Measurements from ENCODE around the gene CCDC57. TPM values are rescaled to one million over a fixed set of nuclear protein-coding genes. Genes with fewer than 3 reads are reported as not detected.
A peak's percentile ranks its signal among the peaks of the same experiment; 100 is the strongest.

The CCDC57 gene
- total RNA-seq, 1 donor = 21.0 TPM

DNA sequence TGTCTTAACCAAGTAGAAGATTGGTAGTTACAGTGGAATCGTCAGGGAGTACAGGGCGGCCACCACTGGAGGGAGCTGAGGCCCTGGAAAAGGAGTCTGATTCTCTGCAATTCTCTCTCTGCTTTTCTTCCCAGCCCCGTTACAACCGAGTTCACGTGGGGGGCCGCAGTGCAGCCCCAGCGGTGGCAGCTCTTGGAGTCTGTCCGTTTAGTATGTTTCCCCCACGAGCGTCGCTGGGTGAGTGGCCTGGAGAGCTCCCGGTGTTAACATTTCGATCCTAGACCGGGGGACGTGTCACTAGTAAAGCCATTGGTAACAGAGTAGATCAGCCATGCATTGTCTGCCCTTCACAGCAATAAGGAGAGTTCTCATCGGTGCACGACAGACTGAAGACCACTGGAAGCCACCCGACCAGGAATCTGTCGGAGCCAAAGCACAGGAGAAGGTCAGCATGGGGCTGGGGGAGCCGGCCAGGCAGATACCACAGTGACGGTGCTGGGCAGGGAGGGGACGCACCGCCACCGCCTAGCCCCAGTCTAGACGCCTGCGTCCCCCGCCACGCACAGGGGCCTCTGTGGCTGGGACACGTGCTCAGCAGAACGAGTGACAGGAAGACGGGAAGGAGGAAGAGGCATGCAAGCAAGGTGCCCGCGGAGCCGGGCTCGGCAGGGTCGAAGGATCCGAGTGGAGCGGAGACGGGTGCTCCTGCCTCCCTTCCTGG, 31.9 kb upstream of the CCDC57 start:
- peaks cover 82% of the 10 kb centered on the region for H3K36me3 ChIP-seq (ENCODE audit: insufficient read depth, low read length)
- DNase-seq (ENCODE audit: insufficient read length, low spot score, missing footprints) = peak; percentile 96

DNA sequence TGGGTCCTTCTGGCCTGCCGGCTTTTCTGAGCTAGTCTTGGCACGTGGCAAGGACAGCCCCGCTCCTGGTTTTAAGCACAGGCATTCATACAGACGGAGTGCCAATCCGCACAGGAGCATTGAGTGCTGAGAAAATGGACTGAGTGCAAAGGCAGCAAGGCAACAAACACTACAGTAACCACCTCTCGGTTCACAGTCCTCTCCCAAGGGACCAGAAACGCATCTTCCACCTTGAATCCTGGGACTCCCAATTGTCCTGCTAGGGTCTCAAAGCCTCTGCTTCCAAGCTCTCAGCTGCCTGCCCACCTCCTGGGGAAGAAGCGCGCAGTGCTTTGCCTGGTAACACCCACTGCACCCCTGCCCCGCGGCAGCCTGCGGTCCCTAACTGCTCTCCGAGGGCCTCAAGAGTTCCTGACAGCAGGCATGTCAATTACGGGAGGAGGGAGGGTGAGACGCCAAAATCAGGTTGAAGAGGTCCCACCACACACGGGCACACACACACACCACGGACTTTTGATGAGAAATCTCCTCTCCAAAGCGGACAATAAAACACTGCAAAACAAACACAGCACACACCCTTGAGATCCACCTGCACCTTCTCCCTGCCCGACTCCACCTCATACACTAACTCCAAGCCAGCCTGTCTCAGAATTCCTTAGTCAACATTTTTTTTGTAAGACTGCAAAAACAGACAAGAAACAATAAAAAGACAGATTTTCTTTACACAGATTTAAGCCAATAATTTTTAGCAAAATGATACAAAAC, 31.2 kb upstream of the CCDC57 start:
- Histone ChIP-seq H3K4me1 (ENCODE audit: insufficient read depth, low read length) (peaks cover 44% of the 10 kb centered on the region), H3K36me3 (ENCODE audit: insufficient read depth, low read length) (peaks cover 77% of the 10 kb centered on the region)

More for the DNA sequence above, 31.9 kb upstream of the CCDC57 start:
- Histone ChIP-seq H3K4me2 (ENCODE audit: insufficient read depth, low read length) (no peak overlapping the region), H2AFZ (ENCODE audit: low read length) (no peak overlapping the region), H3K4me1 (ENCODE audit: insufficient read depth, low read length) (peaks cover 44% of the 10 kb centered on the region), H3K79me2 (ENCODE audit: insufficient read depth, low read length) (peaks cover 59% of the 10 kb centered on the region), H3K27me3 (ENCODE audit: insufficient read depth, low read length) (no peaks in the 10 kb centered on the region), H3K27ac (ENCODE audit: low read depth, low read length) (no peak overlapping the region), H3K4me3 (ENCODE audit: insufficient read depth, low read length) (no peak overlapping the region), H3K9me3 (ENCODE audit: low read depth, low read length) (no peaks in the 10 kb centered on the region), H4K20me1 (ENCODE audit: insufficient read depth, low read length) (peaks cover 94% of the 10 kb centered on the region)
- TF ChIP-seq, protein P1, sequence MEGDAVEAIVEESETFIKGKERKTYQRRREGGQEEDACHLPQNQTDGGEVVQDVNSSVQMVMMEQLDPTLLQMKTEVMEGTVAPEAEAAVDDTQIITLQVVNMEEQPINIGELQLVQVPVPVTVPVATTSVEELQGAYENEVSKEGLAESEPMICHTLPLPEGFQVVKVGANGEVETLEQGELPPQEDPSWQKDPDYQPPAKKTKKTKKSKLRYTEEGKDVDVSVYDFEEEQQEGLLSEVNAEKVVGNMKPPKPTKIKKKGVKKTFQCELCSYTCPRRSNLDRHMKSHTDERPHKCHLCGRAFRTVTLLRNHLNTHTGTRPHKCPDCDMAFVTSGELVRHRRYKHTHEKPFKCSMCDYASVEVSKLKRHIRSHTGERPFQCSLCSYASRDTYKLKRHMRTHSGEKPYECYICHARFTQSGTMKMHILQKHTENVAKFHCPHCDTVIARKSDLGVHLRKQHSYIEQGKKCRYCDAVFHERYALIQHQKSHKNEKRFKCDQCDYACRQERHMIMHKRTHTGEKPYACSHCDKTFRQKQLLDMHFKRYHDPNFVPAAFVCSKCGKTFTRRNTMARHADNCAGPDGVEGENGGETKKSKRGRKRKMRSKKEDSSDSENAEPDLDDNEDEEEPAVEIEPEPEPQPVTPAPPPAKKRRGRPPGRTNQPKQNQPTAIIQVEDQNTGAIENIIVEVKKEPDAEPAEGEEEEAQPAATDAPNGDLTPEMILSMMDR (IDR thresholded peaks at IDR 0.05; ENCODE audit: extremely low read depth, low read depth, low read length) = peak; percentile 55

GRCh38 chr17:82242977-82243647, 30.5 kb upstream of the CCDC57 start:
- Histone ChIP-seq H3K4me2 (ENCODE audit: insufficient read depth, low read length) (no peak overlapping the region), H3K27ac (ENCODE audit: low read depth, low read length) (peak overlapping the region; percentile 24), H3K36me3 (ENCODE audit: insufficient read depth, low read length) (peaks cover 77% of the 10 kb centered on the region), H4K20me1 (ENCODE audit: insufficient read depth, low read length) (peaks cover 98% of the 10 kb centered on the region), H3K9me3 (ENCODE audit: low read depth, low read length) (no peaks in the 10 kb centered on the region), H3K27me3 (ENCODE audit: insufficient read depth, low read length) (no peaks in the 10 kb centered on the region), H3K79me2 (ENCODE audit: insufficient read depth, low read length) (peaks cover 60% of the 10 kb centered on the region), H3K4me1 (ENCODE audit: insufficient read depth, low read length) (peaks cover 50% of the 10 kb centered on the region), H2AFZ (ENCODE audit: low read length) (no peak overlapping the region), H3K4me3 (ENCODE audit: insufficient read depth, low read length) (no peak overlapping the region)
- TF ChIP-seq, protein P1 (IDR thresholded peaks at IDR 0.05; ENCODE audit: extremely low read depth, low read depth, low read length) = no peak
- DNase-seq (ENCODE audit: insufficient read length, low spot score, missing footprints) = peak; percentile 97

More for the DNA sequence above, 31.2 kb upstream of the CCDC57 start:
- TF ChIP-seq, protein P1 (IDR thresholded peaks at IDR 0.05; ENCODE audit: extremely low read depth, low read depth, low read length) = no peak
- peak overlapping the region; percentile 24 for H3K27ac ChIP-seq (ENCODE audit: low read depth, low read length)
- H3K79me2 ChIP-seq (ENCODE audit: insufficient read depth, low read length) = peaks cover 58% of the 10 kb centered on the region
- no peak overlapping the region for H3K4me2 ChIP-seq (ENCODE audit: insufficient read depth, low read length)
- H3K27me3 ChIP-seq (ENCODE audit: insufficient read depth, low read length) = no peaks in the 10 kb centered on the region
- H2AFZ ChIP-seq (ENCODE audit: low read length) = no peak overlapping the region
- DNase-seq (ENCODE audit: insufficient read length, low spot score, missing footprints) = peak; percentile 62
- H3K4me3 ChIP-seq (ENCODE audit: insufficient read depth, low read length) = no peak overlapping the region
- no peaks in the 10 kb centered on the region for H3K9me3 ChIP-seq (ENCODE audit: low read depth, low read length)
- peaks cover 93% of the 10 kb centered on the region for H4K20me1 ChIP-seq (ENCODE audit: insufficient read depth, low read length)

DNA sequence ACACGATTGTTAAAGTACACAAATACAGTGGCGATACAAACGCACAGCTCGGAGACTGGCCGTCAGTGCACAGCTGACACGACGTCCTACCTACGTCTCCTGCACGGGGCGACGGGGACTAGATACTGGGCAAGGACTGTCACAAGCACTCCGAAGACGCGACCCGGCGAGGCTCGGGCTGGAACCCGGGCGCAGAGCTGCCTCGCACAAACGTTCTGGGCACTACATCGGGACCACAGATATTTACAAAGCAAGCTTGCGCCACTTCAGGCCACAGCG, 30.0 kb upstream of the CCDC57 start:
- Histone ChIP-seq H3K36me3 (ENCODE audit: insufficient read depth, low read length) (peaks cover 77% of the 10 kb centered on the region), H3K4me2 (ENCODE audit: insufficient read depth, low read length) (no peak overlapping the region), H3K79me2 (ENCODE audit: insufficient read depth, low read length) (peaks cover 60% of the 10 kb centered on the region), H3K27me3 (ENCODE audit: insufficient read depth, low read length) (no peaks in the 10 kb centered on the region), H4K20me1 (ENCODE audit: insufficient read depth, low read length) (peaks cover 98% of the 10 kb centered on the region), H2AFZ (ENCODE audit: low read length) (no peak overlapping the region), H3K4me1 (ENCODE audit: insufficient read depth, low read length) (peaks cover 52% of the 10 kb centered on the region), H3K27ac (ENCODE audit: low read depth, low read length) (peak overlapping the region; percentile 24), H3K4me3 (ENCODE audit: insufficient read depth, low read length) (no peak overlapping the region), H3K9me3 (ENCODE audit: low read depth, low read length) (no peaks in the 10 kb centered on the region)
- TF ChIP-seq, protein P1 (IDR thresholded peaks at IDR 0.05; ENCODE audit: extremely low read depth, low read depth, low read length) = no peak
- no peak for DNase-seq (ENCODE audit: insufficient read length, low spot score, missing footprints)

All from osteoblast (primary cell).